Activated CD4-positive, alpha-beta T cell treated with anti-CD3 and anti-CD28 coated beads, Interleukin-10, Interleukin-2, amounts not matched to agents 100 ng/mL and 50 ng/mL, durations not matched to agents 16 hours and 8 hours (primary cell): ENCODE results near the gene ACSM2B.
A peak's percentile ranks its signal among the peaks of the same experiment; 100 is the strongest.
"Not testable (repeated sequence)": the region's sequence is repeated elsewhere in the genome, so short reads cannot be mapped to it uniquely, and the experiment has no call there.

Experiments
- DNase-seq: peaks from one replicate; pipeline ENCODE4 v3.0.0-alpha.2; 2020

ACSM2B gene

GRCh38 chr16:20576145-20576544, at the start of gene ACSM2B:
TSS of gene ACSM2B (minus strand) at chr16:20576367. CDS start at chr16:20564845, 11,522 bp downstream.
- not testable (repeated sequence) for DNase-seq

- DNase-seq, result no peak
These were observed 49.0 kb upstream of the ACSM2B start for GRCh38 chr16:20624882-20625807.

- DNase-seq, result no peak
These were observed 48.0 kb upstream of the ACSM2B start for GRCh38 chr16:20624205-20624604.

- no peak for DNase-seq
These were observed 46.3 kb upstream of the ACSM2B start for GRCh38 chr16:20622498-20622870.

- no peak for DNase-seq
These were observed 45.2 kb upstream of the ACSM2B start for GRCh38 chr16:20621406-20621805.

- no peak for DNase-seq
These were observed 44.6 kb upstream of the ACSM2B start for GRCh38 chr16:20620770-20621169.

DNA sequence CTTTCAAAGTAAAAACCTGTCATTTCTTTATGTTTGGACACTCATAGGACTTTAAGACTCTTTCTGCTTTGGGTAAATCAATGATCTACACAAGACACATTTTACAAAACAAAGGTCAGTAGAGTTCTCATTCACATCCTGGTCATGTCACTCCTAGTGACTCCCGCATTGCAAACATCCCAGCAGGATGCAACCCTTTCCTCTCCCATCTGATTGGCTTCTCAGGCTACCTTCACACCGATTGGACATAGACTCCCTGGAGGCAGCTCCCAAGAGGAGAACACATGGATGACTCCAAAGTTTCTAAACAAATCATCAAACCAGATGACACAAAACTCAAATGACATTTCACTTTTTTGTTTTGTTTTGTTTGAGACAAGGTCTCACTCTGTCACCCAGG, 43.8 kb upstream of the ACSM2B start:
- DNase-seq, result no peak

GRCh38 chr16:20617271-20617670, 41.1 kb upstream of the ACSM2B start:
- DNase-seq, result no peak

GRCh38 chr16:20614186-20615141, 38.3 kb upstream of the ACSM2B start:
- DNase-seq, result no peak

GRCh38 chr16:20613481-20614185, 37.5 kb upstream of the ACSM2B start:
- no peak for DNase-seq

DNA sequence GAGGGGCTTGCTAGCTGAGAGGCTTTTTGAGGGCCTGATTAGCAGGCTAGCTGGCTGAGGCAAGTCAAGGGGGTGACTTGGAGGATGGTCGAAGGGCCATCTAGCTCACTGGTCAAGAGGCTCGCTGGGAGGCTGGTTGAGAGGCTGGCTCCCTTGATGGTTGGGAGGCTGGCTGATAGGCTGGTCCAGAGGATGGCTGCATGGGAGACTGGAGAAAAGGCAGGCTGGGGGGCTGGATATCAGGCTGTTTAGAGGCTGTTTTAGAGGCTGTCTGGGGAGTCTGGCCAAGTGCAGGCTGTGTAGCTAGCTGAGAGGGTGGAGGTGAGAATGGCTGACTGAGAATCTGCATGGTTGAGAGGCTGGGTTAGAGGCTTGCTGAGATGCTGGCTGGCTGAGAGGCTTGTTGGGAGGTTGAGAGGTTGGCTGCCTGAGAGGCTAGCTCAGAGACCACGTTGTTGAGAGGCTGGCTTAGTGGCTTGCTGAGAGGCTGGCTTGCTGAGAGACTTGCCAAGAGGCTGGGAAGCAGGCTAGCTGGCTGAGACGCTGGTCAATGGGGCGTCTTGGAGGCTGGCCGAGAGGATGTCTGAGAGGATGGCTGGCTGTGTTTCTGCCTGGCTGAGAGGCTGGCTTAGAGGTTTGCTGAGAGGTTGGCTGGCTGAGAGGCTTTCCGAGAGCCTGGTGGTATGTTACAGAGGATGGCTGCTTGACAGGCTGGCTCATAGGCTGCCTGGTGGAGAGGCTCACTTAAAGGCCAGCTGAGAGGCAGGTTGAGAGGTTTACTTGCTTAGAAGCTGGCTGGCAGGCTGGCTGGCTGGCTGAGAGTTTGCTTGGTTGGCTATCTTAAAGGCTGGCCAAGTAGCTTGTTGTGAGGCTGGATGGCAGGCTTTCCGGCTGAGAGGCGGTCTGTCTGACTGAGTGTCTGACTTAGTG, 36.6 kb upstream of the ACSM2B start:
- no peak for DNase-seq

- DNase-seq, result no peak
These were observed 35.9 kb upstream of the ACSM2B start for GRCh38 chr16:20611975-20612481.

DNA sequence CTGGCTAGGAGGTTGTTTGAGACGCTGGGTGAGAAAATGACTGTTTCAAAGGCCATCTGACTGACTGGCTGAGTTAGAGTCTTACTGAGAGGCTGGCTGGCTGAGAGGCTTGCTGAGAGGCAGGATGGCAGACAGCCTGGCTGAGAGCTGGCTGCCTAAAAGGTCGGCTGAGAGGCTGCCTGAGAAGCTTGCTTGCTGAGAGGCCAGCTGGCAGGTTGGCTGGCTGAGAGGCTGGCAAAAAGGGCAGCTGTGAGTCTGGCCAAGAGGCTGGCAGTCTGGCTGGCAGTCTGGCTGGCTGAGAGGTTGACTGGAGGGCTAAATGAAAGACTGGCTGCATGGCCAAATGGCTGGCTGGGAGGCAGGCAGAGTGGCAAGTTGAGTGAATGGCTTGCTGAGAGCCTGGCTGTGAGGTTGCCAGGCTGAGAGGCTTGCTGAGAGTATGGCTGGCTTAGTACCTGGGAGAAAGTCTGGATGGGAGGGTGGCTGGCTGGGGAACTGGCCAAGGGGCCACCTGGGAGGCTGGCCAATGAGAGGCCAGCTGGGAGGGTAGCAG, 35.3 kb upstream of the ACSM2B start:
- DNase-seq, result no peak

- no peak for DNase-seq
These were observed 34.8 kb upstream of the ACSM2B start for GRCh38 chr16:20610892-20611349.

- no peak for DNase-seq
These were observed 34.2 kb upstream of the ACSM2B start for GRCh38 chr16:20610211-20610891.

GRCh38 chr16:20602205-20602604, 26.0 kb upstream of the ACSM2B start:
- peak; percentile 10 for DNase-seq

DNA sequence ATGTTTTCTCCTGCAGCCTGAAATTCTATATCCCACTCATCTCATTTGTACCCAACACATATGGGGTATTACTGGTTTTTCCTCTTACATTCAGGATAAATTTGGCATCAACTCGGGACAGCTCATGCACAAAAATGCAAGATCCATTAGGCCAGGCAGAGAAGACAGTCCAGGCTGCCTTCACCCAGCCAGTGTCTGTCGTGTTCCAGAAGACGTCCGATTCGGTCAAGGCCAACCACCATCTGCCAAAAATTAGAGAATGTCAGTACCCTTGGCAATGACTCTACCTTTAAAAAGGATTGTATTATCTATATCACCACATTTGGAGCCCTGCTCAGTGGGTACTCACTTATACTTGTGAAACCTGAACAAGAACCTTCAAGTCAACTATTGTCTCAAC, 23.3 kb upstream of the ACSM2B start:
- not testable (repeated sequence) for DNase-seq

GRCh38 chr16:20598832-20599469, 22.8 kb upstream of the ACSM2B start:
- no peak for DNase-seq

- not testable (repeated sequence) for DNase-seq
These were observed 19.5 kb upstream of the ACSM2B start for GRCh38 chr16:20595694-20596093.

GRCh38 chr16:20595068-20595467, 18.9 kb upstream of the ACSM2B start:
- DNase-seq, result not testable (repeated sequence)
